GM12891 (cell line): ENCODE measurements around the gene HOXB7.

Source experiments
- DNase-seq: peaks from one replicate; pipeline ENCODE4 v3.0.0; 2011; ENCODE audit warnings: low spot score; ENCODE audit not compliant: insufficient read length
- FAIRE-seq: peaks from 2 replicates; lab custom pipeline; 2011; peaks lifted over from hg19 to GRCh38; lab: Jason Lieb, UNC
- PAX5 ChIP-seq: IDR thresholded peaks from 2 replicates; pipeline ENCODE4 v1.6.1; 2011; ENCODE audit warnings: low read length, moderate library complexity, mild to moderate bottlenecking; ENCODE audit not compliant: insufficient read depth, severe bottlenecking
- POLR2A ChIP-seq: IDR thresholded peaks from 2 replicates; pipeline ENCODE4 v1.6.1; 2011; ENCODE audit warnings: low read depth, low read length, control low read depth
- POLR2AphosphoS5 ChIP-seq: IDR thresholded peaks from 2 replicates; pipeline ENCODE4 v1.6.1; 2011; ENCODE audit warnings: low read depth, low read length, control low read depth
- POU2F2 ChIP-seq: IDR thresholded peaks from 2 replicates; pipeline ENCODE4 v1.6.1; 2011; ENCODE audit warnings: low read depth, mild to moderate bottlenecking, control low read depth, low read length, moderate library complexity
- SPI1 ChIP-seq: IDR thresholded peaks from 2 replicates; pipeline ENCODE4 v1.6.1; 2011; ENCODE audit warnings: low read depth, low read length, control low read depth
- TAF1 ChIP-seq: IDR thresholded peaks from 2 replicates; pipeline ENCODE4 v1.6.1; 2011; ENCODE audit warnings: low read depth, low read length, control low read depth

HOXB7 gene

GRCh38 chr17:48611681-48612455 lies 1.1 kb upstream of the HOXB7 start:
- DNase-seq (no peak), FAIRE-seq (peak; percentile 74)
- TF ChIP-seq POLR2AphosphoS5 (no peak), SPI1 (no peak), POLR2A (no peak), POU2F2 (no peak), PAX5 (no peak), TAF1 (no peak)

GRCh38 chr17:48611213-48611612 lies 396 bp upstream of the HOXB7 start:
- DNase-seq = no peak
- TF ChIP-seq POLR2AphosphoS5 (no peak), SPI1 (no peak), PAX5 (no peak), TAF1 (no peak), POU2F2 (no peak), POLR2A (no peak)
- FAIRE-seq = no peak

DNA sequence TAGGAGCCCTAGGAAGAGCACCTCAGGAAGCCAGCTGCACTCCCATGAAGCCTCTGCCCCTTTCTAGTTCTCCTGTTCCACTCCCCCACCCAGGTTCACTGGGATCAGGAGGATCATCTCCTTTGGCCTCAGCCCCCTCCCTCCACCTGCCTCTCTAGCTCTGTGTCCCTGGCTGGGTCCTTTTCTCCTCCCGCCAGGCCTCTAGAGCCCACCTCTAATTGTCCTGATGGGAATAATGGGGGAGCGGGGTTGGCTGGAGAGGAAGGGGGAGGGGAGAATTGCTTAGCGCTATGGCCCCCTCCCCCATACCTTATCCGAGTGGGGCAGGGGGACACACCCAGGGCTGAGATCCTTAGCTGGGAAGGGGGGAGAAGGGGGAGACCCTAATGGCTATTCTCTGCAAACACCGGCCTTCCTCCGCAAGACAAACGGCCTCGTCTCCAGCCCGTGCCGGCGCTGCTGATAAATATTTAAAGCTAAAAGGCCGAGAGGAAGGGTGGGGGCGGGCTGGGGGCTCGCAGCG lies 997 bp downstream of the HOXB7 start:
- TF ChIP-seq TAF1 (no peak), SPI1 (no peak), PAX5 (no peak), POLR2AphosphoS5 (no peak), POLR2A (no peak), POU2F2 (no peak)
- FAIRE-seq (no peak), DNase-seq (no peak)

- TF ChIP-seq POLR2A (no peak), PAX5 (no peak), SPI1 (no peak), POU2F2 (no peak), TAF1 (no peak), POLR2AphosphoS5 (no peak)
- no peak for FAIRE-seq
- DNase-seq = no peak
Measured at GRCh38 chr17:48609033-48609432, 1.8 kb downstream of the HOXB7 start.

DNA sequence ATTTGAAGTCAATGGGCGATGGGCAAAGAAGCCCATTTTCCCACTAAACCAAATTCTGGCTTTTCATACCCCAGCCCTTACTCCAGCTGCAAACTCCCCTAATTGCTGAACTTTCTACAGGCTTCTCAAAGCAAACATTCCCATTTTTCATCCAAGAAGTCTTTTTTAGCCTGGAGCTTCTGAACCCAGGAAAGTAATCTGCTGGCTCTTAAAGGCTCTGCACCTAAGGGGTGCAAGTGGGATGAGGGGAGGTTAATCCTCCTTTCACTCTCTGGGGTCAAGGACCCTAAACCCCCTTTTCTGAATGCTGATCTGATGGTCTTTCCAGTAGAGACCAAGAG lies 2.4 kb downstream of the HOXB7 start:
- FAIRE-seq = no peak
- TF ChIP-seq SPI1 (no peak), POLR2A (no peak), PAX5 (no peak), POU2F2 (no peak), TAF1 (no peak), POLR2AphosphoS5 (no peak)
- DNase-seq = no peak

- TF ChIP-seq POU2F2 = no peak
- TF ChIP-seq POLR2AphosphoS5 = no peak
- TF ChIP-seq SPI1 = no peak
- no peak for TF ChIP-seq TAF1
- no peak for TF ChIP-seq POLR2A
- no peak for TF ChIP-seq PAX5
- FAIRE-seq (peak; percentile 35), DNase-seq (no peak)
Measured at GRCh38 chr17:48606892-48607614, 3.8 kb downstream of the HOXB7 start.

- TF ChIP-seq POU2F2 (no peak), TAF1 (no peak), PAX5 (no peak), POLR2AphosphoS5 (no peak), POLR2A (no peak), SPI1 (no peak)
- DNase-seq = no peak
- no peak for FAIRE-seq
Measured at GRCh38 chr17:48605991-48606891, 4.6 kb downstream of the HOXB7 start.

DNA sequence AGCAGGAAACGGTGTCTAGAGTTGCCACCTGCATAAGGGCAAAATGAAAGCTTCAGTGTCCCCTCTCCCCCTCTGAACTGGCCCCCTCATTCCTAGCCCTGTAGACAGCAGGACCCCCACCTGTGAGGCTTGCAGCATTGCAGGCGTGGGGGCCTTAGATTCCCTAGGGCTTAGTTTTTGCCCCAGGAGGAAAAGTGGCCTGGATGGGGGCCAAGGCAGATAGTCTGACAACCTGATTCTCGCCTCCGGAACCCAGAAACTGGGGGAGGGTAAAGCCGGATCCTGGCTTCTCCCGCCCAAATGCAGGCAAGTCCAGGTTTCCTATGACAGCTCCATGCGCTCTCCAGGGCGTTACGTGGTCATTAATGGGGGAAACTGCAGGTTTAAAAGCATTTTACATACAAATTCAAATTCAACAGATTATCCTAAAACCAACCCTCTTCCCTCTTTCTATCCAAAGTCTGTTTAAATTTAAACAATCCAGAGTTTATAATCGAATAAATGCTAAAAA lies 5.4 kb downstream of the HOXB7 start:
- FAIRE-seq (no peak), DNase-seq (no peak)
- TF ChIP-seq POU2F2 = no peak
- no peak for TF ChIP-seq POLR2AphosphoS5
- no peak for TF ChIP-seq TAF1
- TF ChIP-seq SPI1 = no peak
- TF ChIP-seq PAX5 = no peak
- no peak for TF ChIP-seq POLR2A
